Left forelimb (tissue), 1 donor: ENCODE results near the gene SCN10A.

Experiments
- DNase-seq: peaks from one replicate; pipeline ENCODE4 v3.0.0-alpha.2; 2018; ENCODE audit warnings: low spot score

SCN10A gene

GRCh38 chr3:38720465-38720864, 95.6 kb downstream of the SCN10A start:
- no peak for DNase-seq

DNA sequence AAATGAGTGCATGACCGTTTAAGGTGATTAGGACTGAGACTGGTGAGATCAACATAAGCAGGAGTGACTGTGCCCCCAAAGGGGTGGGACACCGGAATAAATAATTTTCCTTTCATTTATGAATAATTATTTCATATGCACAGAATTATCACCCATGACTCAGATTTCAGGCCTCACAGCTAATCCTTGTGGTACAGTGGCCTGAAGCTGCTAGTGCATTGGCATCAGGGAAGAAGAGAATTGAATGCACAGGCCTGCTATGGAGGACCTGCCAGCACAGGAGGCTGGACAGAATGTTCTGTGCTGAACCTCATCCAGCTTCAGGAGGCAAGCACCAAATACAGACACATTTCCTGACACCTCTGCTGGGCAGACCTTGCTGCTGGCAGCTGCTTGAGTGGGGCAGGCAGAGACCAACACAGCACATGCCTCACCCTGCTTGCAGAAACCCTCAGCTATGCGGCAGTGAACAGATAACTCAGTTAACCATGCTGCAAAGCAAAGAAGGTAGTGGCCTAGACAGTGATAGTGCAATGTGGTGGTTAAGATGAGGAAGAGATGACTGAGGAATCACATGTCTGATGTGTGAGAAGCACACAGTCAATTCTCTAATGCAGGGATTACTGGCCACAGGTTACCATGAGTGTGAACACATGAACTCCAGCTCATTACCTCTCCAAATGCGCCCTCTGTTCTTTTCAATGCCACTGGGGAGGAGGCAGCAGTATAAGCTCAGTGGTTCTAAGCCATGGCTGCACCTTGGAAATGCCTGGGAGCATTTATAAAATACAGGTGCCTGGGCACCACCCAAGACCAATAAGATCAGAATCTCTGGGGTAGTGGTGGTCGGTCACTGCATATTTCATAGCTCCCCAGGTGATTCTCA, 98.4 kb downstream of the SCN10A start:
- DNase-seq = no peak

GRCh38 chr3:38713121-38713520, 102.9 kb downstream of the SCN10A start:
- DNase-seq = no peak

DNA sequence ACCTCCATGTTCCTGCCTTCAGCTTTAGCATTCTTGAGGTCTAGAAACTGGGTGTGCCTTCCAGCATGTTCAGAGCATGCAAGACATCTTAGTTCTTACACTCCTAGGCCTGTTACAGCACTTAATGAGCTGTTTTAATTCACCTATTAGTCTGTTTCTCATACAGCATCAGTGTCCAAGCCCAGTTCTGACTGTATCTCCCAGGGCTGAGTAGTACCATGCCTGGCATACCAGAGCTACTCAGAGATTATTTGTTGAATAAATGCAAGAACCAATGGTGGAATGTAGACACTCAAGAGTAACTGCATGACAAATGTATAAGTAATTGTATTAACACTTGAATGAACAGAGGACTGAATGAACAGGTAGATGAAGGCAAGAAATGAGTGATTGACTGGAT, 104.7 kb downstream of the SCN10A start:
- DNase-seq = no peak

DNA sequence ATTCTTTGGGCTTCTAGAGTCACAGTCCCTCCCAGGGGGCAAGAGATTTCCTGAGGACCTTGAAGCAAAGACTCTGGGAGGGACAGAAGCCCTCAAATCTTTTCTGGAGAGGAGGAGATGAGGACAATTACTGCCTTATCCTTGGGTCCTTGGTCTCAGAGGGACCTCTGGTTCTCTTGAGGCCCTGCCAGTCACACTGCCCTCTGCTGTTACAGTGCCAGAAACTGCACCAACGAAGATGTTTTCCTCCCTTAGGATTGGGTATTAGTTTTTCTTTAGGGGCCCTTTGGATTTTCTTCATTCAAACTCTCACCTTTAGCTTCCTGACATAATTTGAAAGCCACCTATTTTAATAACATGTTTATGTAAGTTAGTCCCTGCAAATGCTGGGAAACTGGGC, 108.3 kb downstream of the SCN10A start:
- DNase-seq = no peak

DNA sequence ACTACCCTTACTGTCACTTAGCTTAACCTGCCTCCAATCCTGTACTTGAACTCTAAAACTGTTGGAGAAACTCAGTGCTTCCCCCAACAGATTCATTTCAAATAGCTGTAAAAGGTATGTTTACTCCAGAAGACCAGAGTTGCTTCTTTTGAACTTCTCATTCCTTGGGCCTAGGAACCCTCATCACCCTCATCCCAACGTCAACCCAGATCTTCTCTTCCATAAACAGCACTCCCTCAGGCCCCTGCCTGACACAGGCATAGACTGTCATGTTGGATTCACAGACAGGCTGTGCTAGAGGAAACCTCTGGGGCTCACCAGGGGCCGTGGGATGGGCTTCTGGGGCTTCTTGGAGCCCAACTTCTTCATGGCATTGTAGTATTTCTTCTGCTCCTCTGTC, 109.1 kb downstream of the SCN10A start:
- no peak for DNase-seq

GRCh38 chr3:38702231-38702630, 113.8 kb downstream of the SCN10A start:
- DNase-seq = no peak

DNA sequence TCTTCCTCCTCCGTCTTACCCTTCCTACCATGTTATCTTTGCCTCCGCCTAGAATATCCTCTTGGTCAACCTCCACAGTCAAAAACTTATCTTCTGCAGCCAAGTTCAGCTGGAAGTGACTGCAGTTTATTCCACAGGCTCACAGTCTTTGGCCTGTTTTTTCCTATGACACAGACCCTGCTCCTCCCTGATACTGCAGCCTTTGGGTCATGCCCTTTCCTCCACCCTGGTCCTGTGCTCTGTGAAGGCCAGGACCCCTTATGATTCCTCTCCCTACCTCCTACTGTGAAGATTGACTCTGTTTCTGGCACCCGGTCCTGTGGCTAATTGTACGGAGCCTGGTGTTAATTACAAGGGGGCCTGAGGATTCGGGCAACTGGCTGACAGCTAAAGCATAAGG, 117.3 kb downstream of the SCN10A start:
- DNase-seq = no peak

GRCh38 chr3:38698061-38698460, 118.0 kb downstream of the SCN10A start:
- no peak for DNase-seq

DNA sequence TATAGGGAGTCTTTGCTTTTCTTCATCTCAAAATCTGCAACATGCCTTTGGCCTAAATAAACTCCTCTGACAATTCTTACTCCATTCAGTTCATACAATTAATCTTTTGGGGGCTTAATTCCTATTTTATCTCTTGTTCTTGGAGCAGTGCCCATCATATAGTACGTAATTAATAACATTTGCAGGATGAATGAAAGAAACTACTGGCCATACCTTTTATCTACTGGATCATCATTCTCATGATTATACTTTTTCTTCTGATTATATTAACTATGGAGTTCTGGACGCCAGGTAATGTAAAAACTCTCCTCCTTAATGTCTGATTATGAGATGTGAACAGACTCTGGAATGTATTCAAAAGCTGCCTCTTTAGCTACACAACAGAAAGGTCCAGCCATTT, 120.0 kb downstream of the SCN10A start:
- DNase-seq = no peak

DNA sequence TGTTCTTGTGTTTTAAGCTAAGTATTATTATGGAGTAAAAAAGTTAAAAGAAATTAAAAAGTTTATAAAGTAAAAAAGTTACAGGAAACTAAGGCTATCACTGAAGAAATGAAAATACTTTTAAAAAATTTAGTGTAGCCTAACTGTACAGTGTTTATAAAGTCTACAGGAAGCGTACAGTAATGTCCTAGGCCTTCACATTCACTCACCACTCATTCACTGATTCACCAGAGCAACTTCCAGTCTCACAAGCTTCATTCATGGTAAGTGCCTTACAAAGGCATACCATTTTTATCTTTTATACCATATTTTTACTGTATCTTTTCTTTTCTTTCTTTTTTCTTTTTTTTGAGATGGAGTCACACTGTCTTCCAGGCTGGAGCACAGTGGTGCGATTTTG, 125.8 kb downstream of the SCN10A start:
- no peak for DNase-seq

DNA sequence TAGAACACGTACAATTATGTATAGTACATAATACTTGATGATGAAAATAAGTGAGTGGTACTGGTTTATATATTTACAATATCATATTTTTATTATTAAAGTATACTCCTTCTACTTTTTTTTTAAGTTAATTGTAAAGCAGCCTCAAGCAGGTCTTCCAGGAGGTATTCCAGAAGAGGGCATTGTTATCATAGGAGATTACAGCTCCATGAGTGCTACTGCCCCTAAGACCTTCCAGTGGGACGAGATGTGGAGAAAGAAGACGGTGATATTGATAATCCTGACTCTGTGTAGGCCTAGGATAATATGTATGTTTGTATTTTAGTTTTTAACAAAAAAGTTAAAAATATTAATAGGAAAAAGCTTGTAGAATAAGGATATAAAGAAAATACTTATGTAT, 126.2 kb downstream of the SCN10A start:
- DNase-seq = no peak

- DNase-seq = no peak
Observed at GRCh38 chr3:38689346-38689745, 126.7 kb downstream of the SCN10A start.

DNA sequence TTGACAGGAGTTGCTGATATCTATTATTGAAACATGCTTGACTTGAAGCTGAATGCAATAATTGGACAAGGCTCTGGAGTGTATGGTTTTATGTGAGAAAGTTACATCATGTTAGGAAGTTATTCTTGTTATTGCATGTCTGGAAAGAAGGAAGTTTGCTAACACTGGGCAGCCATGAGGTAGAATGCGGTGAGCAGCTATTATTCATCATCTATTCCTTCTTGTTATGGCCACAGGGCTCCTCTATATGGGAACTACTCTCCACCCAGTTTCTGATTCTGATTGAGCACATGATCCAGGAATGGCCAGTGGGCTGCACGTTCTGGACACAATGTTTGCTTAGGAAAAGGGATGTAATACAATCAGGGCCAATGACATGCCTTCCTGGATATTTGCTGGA, 128.7 kb downstream of the SCN10A start:
- DNase-seq = no peak

DNA sequence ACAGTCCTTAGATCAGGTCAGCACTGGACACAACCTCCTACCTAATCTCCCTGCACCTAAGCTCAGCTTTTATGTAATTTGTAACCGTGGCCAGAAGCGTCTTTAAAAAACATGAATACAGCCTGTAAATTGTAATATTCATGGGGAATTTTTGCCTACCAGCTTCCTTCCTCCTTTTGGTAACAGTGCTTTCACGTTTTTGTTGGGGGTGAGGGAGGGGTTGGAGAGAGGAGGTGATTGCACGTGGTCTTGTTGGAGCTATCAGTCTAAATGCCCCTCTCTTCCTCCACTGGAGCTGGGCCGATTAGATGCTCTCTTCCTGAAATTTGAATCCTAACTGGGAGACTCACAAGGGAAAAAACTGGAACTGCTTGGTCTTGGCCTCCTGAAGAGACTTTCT, 131.5 kb downstream of the SCN10A start:
- no peak for DNase-seq

DNA sequence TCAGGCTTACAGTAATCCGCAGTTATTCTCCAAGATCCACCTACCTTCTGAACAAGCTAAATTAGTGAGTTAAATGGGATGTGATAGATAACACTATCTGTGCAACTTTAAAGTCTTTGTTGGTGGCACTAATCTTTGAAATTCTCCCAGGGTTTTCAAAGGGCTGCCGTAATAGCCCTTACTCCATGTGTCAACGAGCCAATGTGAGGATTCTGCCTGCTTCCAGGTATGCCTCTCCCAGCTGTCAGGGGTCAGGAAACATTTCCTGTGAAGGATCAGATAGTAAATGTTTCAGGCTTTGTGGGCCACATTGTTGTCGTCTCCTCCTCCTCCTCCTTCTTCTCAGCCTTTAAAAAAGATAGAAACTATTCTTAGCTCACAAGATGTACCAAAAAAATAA, 146.3 kb downstream of the SCN10A start:
- no peak for DNase-seq

DNA sequence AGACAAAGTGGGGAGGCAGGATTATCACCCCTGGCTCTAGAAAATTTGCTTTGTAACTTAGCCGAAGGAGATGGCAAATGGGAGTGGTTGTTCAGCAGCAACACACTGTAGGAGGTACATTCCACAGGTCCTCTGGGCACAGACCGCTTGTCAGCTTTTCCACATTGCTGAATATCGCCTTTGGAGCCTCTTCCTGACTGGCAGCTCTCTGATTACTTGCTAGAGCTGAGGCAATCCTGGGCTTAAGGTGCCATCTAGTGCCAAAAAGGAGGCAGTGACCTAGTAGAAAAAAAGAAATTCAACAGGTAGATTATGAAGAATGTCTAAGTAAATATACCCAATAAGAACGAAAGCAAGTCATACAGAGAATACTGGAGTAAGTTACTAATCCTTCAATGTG, 153.5 kb downstream of the SCN10A start:
- no peak for DNase-seq

- DNase-seq = no peak
Observed at GRCh38 chr3:38658841-38659240, 157.2 kb downstream of the SCN10A start.

DNA sequence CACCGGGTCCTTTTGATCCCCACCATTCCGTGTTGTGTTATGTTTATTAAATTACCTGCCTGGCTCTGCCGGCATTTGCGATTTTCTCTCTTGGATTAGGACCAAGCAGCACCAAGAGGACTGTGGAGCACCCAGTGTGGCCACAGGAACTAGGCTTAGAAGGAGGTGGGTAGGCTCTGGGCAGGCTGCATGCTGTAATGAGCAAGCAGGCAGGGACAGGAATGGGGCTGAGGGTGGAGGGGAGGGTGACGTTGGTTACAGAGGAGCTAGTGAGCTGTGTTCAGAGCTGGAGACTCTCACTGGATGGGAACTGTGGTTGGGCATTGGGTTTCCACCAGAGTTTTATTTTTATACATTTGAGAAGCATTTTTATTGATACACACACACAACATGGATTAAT, 158.6 kb downstream of the SCN10A start:
- DNase-seq = no peak

DNA sequence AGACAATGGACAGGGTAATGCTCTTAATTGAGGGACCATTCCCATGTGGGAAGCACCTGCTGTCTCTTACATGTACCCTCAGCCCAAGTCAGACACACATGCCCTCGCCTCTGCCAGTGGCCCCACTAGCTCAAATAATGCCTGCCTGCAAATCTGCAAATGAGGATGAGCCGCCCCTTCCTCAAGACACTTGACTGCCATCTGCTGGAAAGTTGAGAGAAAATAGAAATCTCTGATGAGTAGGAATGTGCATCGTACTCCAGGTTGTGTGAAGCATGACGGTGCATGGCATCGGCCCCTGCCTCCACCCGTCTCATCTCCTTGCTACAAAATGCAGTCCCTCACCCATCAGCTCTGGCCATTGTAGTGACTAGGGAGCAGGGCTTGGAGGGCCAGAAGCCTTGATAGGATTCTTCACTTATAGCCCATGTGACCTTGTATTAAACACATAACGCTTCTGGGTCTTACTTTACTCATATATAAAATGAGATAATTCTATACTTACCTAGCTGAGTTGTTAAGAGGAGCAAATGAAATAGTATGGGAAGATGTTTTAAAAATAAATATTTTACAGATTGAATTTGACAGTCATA, 160.2 kb downstream of the SCN10A start:
- DNase-seq = no peak

DNA sequence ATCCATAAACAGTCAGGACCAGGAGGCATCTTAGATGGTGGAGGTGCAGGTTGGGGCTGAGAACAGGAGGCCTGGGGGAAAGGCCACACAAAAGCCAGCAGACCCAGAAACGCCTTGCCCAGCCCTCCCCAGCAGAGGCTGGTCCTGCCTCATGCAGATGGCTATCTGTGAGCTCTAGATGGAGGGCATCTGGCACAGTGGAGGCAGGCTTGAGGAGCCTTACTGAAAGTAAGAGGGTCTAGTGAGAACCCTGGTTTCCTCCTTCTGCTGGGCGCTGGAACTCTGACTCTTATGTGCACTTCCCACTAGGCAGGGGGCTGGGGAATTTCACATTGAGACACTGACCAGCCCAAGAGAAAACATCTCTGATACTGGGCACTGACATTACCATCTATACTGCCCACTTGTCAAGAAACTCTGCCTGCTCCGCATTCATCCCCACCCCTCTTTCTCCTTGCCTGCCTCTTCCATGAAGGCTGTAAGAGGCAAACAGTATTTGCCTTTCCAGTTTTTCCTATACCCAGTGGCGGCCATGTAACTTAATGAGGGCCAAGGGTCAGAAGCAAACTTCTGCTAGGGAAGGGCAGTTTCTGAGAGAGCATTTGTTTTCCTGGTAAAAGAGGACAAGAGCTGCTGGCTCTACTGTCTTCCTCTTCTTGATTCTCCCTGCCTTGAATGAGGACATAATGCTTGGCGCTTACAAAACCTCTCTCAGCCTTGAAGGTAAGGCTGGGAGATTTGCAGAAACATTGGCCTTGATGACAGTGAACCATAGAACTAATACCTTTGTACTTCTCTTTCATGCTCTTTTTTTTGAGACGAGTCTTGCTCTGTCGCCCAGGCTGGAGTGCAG, 162.1 kb downstream of the SCN10A start:
- no peak for DNase-seq

- no peak for DNase-seq
Observed at GRCh38 chr3:38652934-38653333, 163.1 kb downstream of the SCN10A start.
